Breast epithelium (tissue), 4 donors: Measurements from ENCODE around the gene LEO1. TPM values are rescaled to one million over a fixed set of nuclear protein-coding genes. Genes with fewer than 3 reads are reported as not detected.

Experiments
- DNase-seq, 2 donors: peaks; one replicate each; pipeline ENCODE4 v3.0.0-alpha.2; 2019; ENCODE audit warnings: low spot score in 2 of 2
- H3K27ac ChIP-seq, 2 donors: fragments of 200-600 bp; sonication (generic) in 1 of 2; one replicate each; pipeline ENCODE4 v1.5.1; 2016 to 2019; ENCODE audit warnings: mild to moderate bottlenecking in 1 of 2
- H3K27me3 ChIP-seq, 2 donors: fragments of 200-600 bp; sonication (generic) in 1 of 2; one replicate each; pipeline versions ENCODE4 v1.5.1 to v1.6.0; 2017 to 2019; ENCODE audit warnings: control low read depth in 1 of 2, mild to moderate bottlenecking in 1 of 2
- H3K36me3 ChIP-seq: fragments of 200-600 bp; one replicate; pipeline ENCODE4 v1.5.1; 2019
- H3K4me1 ChIP-seq, 2 donors: fragments of 200-600 bp; sonication (generic); one replicate each; pipeline ENCODE4 v1.5.1; 2016 to 2019; ENCODE audit warnings: control low read depth in 1 of 2
- H3K4me3 ChIP-seq, 3 donors: fragments of 200-600 bp; sonication (generic); 1 replicate in 2 of 3; 2 replicates in 1 of 3; pipeline ENCODE4 v1.5.1; 2016 to 2019; ENCODE audit warnings: mild to moderate bottlenecking in 3 of 3, moderate library complexity in 2 of 3
- H3K9me3 ChIP-seq, 2 donors: fragments of 200-600 bp; sonication (generic) in 1 of 2; one replicate each; pipeline ENCODE4 v1.5.1; 2016 to 2019; ENCODE audit warnings: control low read depth in 1 of 2
- CTCF ChIP-seq, 3 donors: fragments of 450-650 bp; IDR thresholded peaks; one replicate each; pipeline ENCODE4 v1.5.1; 2016 to 2017; ENCODE audit warnings: antibody characterized with exemption in 3 of 3, mild to moderate bottlenecking in 3 of 3, moderate library complexity in 3 of 3
- POLR2A ChIP-seq: fragments of 450-650 bp; IDR thresholded peaks from one replicate; pipeline ENCODE4 v1.6.1; 2016; ENCODE audit warnings: antibody characterized with exemption, mild to moderate bottlenecking, moderate library complexity
- POLR2AphosphoS5 ChIP-seq, 3 donors: sonication (generic); formaldehyde crosslinking; IDR thresholded peaks; one replicate each; pipeline ENCODE4 v1.6.1; 2017; ENCODE audit warnings: antibody characterized with exemption in 3 of 3
- intact Hi-C: fragments of 100-400 bp; cut with DNase I; formaldehyde crosslinking; loops from one replicate; pipeline ENCODE4 v1.15.1; 2023; ENCODE audit warnings: low total_unique reads
- total RNA-seq, 3 donors: library from RNA; depleted of rRNA; stranded (reverse); fragments of >200 nt; gene quantifications; one replicate each; pipeline ENCODE4 v1.1.0, GENCODE V29; 2016

LEO1 gene
- total RNA-seq, 3 donors from 2014 or later: 12.8 to 25.5 (median 23.3) TPM

GRCh38 chr15:51904931-51905330 lies 66.6 kb downstream of the LEO1 start:
- intact Hi-C loops: no loop called here
- peaks cover 4% of the 10 kb centered on the region for H3K36me3 ChIP-seq

GRCh38 chr15:51904421-51904820 lies 67.2 kb downstream of the LEO1 start:
- no peaks in the 10 kb centered on the region for H3K9me3 ChIP-seq
- H3K36me3 ChIP-seq: peaks cover 4% of the 10 kb centered on the region
- H3K27ac ChIP-seq: no peak overlapping the region
- no peak for TF ChIP-seq POLR2A
- no peak for TF ChIP-seq POLR2AphosphoS5 (IDR thresholded peaks at IDR 0.05)
- TF ChIP-seq CTCF (IDR thresholded peaks at IDR 0.05): no peak
- intact Hi-C loops: no loop called here
- H3K4me3 ChIP-seq: no peak overlapping the region
- no peaks in the 10 kb centered on the region for H3K27me3 ChIP-seq
- no peak for DNase-seq
- H3K4me1 ChIP-seq: no peaks in the 10 kb centered on the region

More at GRCh38 chr15:51904931-51905330, 66.6 kb downstream of the LEO1 start:
- no peak for TF ChIP-seq POLR2AphosphoS5 (IDR thresholded peaks at IDR 0.05)
- TF ChIP-seq POLR2A: no peak
- no peak for TF ChIP-seq CTCF (IDR thresholded peaks at IDR 0.05)
- H3K9me3 ChIP-seq: no peaks in the 10 kb centered on the region
- H3K4me1 ChIP-seq: no peaks in the 10 kb centered on the region
- no peaks in the 10 kb centered on the region for H3K27me3 ChIP-seq
- H3K4me3 ChIP-seq: no peak overlapping the region
- no peak overlapping the region for H3K27ac ChIP-seq
- DNase-seq: no peak

GRCh38 chr15:51889486-51889885 lies 82.1 kb downstream of the LEO1 start:
- no peak overlapping the region for H3K4me3 ChIP-seq
- no peaks in the 10 kb centered on the region for H3K27me3 ChIP-seq
- H3K4me1 ChIP-seq: no peaks in the 10 kb centered on the region
- no peak overlapping the region for H3K27ac ChIP-seq
- DNase-seq: no peak
- H3K9me3 ChIP-seq: no peaks in the 10 kb centered on the region
- intact Hi-C loops: no loop called here
- TF ChIP-seq CTCF (IDR thresholded peaks at IDR 0.05) (no peak), POLR2A (no peak), POLR2AphosphoS5 (IDR thresholded peaks at IDR 0.05) (no peak)
- H3K36me3 ChIP-seq: no peaks in the 10 kb centered on the region

GRCh38 chr15:51888593-51889195 lies 82.9 kb downstream of the LEO1 start:
- intact Hi-C loops: no loop called here
- Histone ChIP-seq H3K36me3 (no peaks in the 10 kb centered on the region), H3K27ac (no peak overlapping the region), H3K4me1 (no peaks in the 10 kb centered on the region), H3K9me3 (no peaks in the 10 kb centered on the region), H3K27me3 (no peaks in the 10 kb centered on the region), H3K4me3 (no peak overlapping the region)
- TF ChIP-seq POLR2AphosphoS5 (IDR thresholded peaks at IDR 0.05) (no peak), CTCF (IDR thresholded peaks at IDR 0.05) (peak; percentile 25 to 55 (median 51))
- DNase-seq: no peak

Other genes with a start within 250 kb of the LEO1 start
- gene LYSMD2, start 234.1 kb downstream of the LEO1 start, total RNA-seq: 10 to 100 TPM in 2 of 3 donors, 1 to 10 TPM in 1; 5.0 to 18.7 (median 15.8) TPM
- gene TMOD2, start 220.2 kb downstream of the LEO1 start, total RNA-seq: 10 to 100 TPM in 2 of 3 donors, 1 to 10 TPM in 1; 8.6 to 16.8 (median 11.5) TPM
- 10 to 100 TPM; 24.9 to 31.4 (median 27.5) TPM for gene TMOD3, start 142.1 kb downstream of the LEO1 start, total RNA-seq
- 10 to 100 TPM; 20.8 to 32.2 (median 22.0) TPM for gene MAPK6, start 47.4 kb upstream of the LEO1 start, total RNA-seq
- gene BCL2L10, start 141.0 kb upstream of the LEO1 start, total RNA-seq: 1 to 10 TPM in 1 of 3 donors, under 1 TPM in 2; 0.59 to 2.3 (median 0.64) TPM
- gene GNB5, start 219.6 kb upstream of the LEO1 start, total RNA-seq: 10 to 100 TPM; 18.9 to 43.9 (median 43.9) TPM